GM12891 (cell line): ENCODE data around the gene DUSP2.
A peak's percentile ranks its signal among the peaks of the same experiment; 100 is the strongest.

Experiments
- DNase-seq: peaks from one replicate; pipeline ENCODE4 v3.0.0; 2011; ENCODE audit warnings: low spot score; ENCODE audit not compliant: insufficient read length
- FAIRE-seq: peaks from 2 replicates; lab custom pipeline; 2011; peaks lifted over from hg19 to GRCh38; lab: Jason Lieb, UNC
- PAX5 ChIP-seq: IDR thresholded peaks from 2 replicates; pipeline ENCODE4 v1.6.1; 2011; ENCODE audit warnings: low read length, moderate library complexity, mild to moderate bottlenecking; ENCODE audit not compliant: insufficient read depth, severe bottlenecking
- POLR2A ChIP-seq: IDR thresholded peaks from 2 replicates; pipeline ENCODE4 v1.6.1; 2011; ENCODE audit warnings: low read depth, low read length, control low read depth
- POLR2AphosphoS5 ChIP-seq: IDR thresholded peaks from 2 replicates; pipeline ENCODE4 v1.6.1; 2011; ENCODE audit warnings: low read depth, low read length, control low read depth
- POU2F2 ChIP-seq: IDR thresholded peaks from 2 replicates; pipeline ENCODE4 v1.6.1; 2011; ENCODE audit warnings: low read depth, mild to moderate bottlenecking, control low read depth, low read length, moderate library complexity
- SPI1 ChIP-seq: IDR thresholded peaks from 2 replicates; pipeline ENCODE4 v1.6.1; 2011; ENCODE audit warnings: low read depth, low read length, control low read depth
- TAF1 ChIP-seq: IDR thresholded peaks from 2 replicates; pipeline ENCODE4 v1.6.1; 2011; ENCODE audit warnings: low read depth, low read length, control low read depth

Gene DUSP2

DNA sequence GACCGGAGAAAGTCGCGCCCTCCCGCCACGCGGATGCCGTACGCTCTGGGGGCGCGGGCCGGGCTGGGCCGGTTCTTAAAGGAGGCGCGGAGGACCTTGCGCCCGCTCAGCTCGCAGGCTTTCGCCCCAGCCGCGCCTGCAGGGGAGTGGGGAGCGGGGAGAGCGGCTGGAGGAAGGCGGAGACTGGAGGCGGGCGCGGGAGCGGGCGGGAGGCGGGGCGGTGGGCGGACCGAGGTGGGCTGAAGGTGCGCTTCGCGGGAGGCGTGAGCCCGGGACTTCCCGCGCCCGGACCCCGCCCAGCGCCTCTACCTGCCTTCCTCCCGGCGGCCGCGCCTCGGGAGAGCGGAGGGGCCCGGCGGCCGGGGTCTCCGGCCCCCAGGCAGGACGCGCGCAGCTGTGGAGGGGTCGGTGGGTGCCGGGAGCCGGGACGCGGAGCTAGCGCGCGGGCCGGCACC, 28.8 kb downstream of the DUSP2 start, which contains the start of gene ADRA2B:
Gene ADRA2B, minus strand, starts transcription at position 148 of the 455 bp plus-strand sequence. CDS start 422 bp downstream, outside the sequence.
- TF ChIP-seq TAF1 (no peak), SPI1 (no peak), POLR2A (no peak)
- peak; percentile 91 for DNase-seq
- peak; percentile 88 for FAIRE-seq

DNA sequence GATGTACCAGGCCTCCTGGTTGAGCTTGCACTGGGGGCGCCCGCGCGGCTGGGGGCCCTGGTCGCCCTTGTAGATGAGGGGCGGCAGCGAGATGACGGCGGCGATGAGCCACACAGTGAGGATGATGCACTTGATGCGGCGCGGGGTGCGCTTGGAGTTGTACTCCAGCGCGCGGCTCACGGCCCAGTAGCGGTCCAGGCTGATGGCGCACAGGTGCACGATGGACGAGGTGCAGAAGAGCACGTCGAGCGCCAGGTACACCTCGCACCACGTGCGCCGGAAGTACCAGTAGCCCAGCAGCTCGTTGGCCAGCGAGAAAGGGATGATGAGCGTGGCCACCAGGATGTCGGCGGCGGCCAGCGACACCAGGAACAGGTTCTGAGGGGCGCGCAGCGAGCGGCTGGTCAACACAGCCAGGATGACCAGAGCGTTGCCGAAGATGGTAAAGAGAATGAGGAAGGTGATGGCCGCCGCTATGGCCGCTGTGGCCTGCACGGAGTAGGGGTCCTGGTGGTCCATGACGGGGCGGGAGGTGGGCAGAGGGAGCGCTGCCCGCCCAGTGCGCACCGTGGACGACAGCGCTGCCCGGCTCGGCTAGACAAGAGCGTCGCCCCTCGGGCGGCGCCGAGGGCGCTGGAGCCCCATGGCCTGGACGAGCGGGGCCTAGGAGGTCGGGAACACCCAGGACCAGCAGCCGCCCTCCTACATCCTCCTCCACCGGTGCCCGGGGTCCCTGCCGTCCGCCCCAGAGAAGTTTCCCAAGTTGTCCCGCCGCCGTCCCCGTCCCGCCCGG, 29.4 kb downstream of the DUSP2 start:
- TF ChIP-seq SPI1 (no peak), TAF1 (no peak), POLR2AphosphoS5 (no peak)
- peak; percentile 51 for FAIRE-seq
- peak; percentile 52 for DNase-seq

DNA sequence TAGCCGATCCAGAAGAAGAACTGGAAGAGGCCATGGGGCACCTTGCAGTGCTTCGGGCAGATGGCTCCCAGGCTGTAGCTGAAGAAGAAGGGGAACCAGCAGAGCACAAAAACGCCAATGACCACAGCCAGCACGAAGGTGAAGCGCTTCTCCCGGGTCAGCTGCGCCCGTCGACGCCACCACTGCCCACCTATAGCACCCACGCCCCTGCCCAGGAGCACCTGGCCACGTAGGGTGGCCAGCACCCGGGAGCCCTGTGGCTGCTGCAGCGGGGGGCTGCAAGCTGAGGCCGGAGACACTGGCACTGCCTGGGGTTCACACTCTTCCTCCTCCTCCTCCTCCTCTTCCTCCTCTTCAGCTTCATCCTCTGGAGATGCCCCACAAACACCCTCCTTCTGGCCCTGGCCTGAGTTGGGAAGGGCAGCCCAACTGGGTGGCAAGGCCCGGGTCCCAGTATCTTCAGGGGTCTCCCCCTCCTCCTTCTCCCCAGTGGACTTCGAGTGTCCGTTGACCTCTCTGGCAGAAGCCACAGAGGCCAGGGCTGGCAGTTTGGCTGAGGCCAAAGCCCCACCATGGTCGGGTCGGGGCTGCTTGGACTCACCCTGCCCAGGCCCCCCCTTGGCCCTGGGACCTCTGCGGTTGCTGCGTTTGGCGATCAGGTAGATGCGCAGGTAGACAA, 30.2 kb downstream of the DUSP2 start:
- FAIRE-seq (no peak), DNase-seq (no peak)
- no peak for TF ChIP-seq POU2F2
- TF ChIP-seq POLR2A: no peak
- no peak for TF ChIP-seq TAF1
- no peak for TF ChIP-seq POLR2AphosphoS5
- TF ChIP-seq SPI1: no peak
- no peak for TF ChIP-seq PAX5

GRCh38 chr2:96114546-96114902, 30.7 kb downstream of the DUSP2 start:
- no peak for DNase-seq
- no peak for FAIRE-seq
- TF ChIP-seq SPI1: no peak
- no peak for TF ChIP-seq PAX5
- no peak for TF ChIP-seq POU2F2

GRCh38 chr2:96113951-96114350, 31.3 kb downstream of the DUSP2 start:
- FAIRE-seq (no peak), DNase-seq (no peak)
- TF ChIP-seq SPI1 (no peak), PAX5 (no peak), POLR2A (no peak), POU2F2 (no peak), TAF1 (no peak), POLR2AphosphoS5 (no peak)

GRCh38 chr2:96113367-96113677, 31.9 kb downstream of the DUSP2 start:
- FAIRE-seq (no peak), DNase-seq (no peak)
- TF ChIP-seq POLR2AphosphoS5: no peak
- no peak for TF ChIP-seq POLR2A
- no peak for TF ChIP-seq TAF1
- TF ChIP-seq POU2F2: no peak
- TF ChIP-seq SPI1: no peak
- TF ChIP-seq PAX5: no peak

GRCh38 chr2:96112501-96113366, 32.5 kb downstream of the DUSP2 start:
- no peak for DNase-seq
- FAIRE-seq: no peak
- TF ChIP-seq POLR2AphosphoS5 (no peak), SPI1 (no peak), TAF1 (no peak), PAX5 (no peak), POLR2A (no peak)

DNA sequence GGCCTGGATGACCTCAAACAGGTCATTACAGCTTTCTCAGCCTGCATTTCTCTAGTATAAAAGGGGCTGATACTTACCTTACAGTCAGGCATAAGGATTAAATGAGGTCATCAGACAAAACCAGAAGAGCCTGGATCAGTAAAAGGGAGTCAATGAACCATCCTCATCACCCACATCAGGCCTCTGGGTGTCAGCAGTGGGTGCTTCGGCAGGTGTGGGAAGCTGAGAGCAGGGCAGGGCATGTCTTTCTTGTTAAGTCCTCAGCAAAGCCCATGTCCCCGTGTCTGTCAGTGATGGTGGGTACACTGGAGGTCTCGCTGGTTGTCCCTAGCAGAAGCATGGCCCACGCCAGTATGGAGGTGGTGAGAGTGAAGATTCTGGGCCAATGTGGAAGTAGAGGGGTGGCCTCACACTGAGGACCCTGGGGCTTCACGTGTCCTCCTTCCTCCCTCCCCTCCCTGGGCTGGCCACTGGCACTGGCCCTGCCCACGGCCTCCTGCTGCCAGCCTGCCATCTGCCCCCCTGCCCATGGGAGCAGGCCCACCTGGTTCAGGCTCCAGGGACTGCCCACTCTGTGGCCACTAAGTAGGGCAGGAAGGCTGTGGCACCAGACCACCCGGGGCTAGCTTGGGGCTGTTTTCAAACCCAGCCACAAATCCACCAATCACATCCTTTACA, 33.3 kb downstream of the DUSP2 start:
- no peak for DNase-seq
- TF ChIP-seq PAX5 (no peak), SPI1 (no peak), POU2F2 (no peak), POLR2AphosphoS5 (no peak), POLR2A (no peak), TAF1 (no peak)
- no peak for FAIRE-seq

DNA sequence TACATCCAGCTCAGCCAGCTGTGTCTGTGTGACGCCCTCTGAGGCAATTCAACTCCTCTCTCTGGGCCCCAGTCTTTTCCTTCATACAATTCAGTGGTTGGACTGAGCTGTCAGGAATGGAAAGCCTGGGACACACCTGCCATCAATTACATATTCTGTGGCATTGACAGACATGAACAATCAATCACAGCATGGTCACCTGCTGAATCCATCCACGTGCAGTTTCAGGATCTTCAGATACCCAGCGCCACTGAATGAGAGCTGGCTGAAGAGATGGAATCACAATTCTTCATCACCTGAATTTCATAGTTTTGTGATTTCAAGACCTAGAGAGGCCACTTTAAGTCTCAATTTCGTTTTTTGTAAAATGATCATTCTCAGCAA, 34.0 kb downstream of the DUSP2 start:
- DNase-seq (no peak), FAIRE-seq (peak; percentile 9)
- TF ChIP-seq POLR2AphosphoS5 (no peak), SPI1 (no peak), TAF1 (no peak), POU2F2 (no peak), PAX5 (no peak), POLR2A (no peak)

GRCh38 chr2:96110621-96111256, 34.5 kb downstream of the DUSP2 start:
- TF ChIP-seq POLR2A (no peak), TAF1 (no peak), POLR2AphosphoS5 (no peak), PAX5 (no peak), POU2F2 (no peak), SPI1 (no peak)
- no peak for DNase-seq
- FAIRE-seq: no peak
